Esophagus muscularis mucosa (tissue), 3 donors: ENCODE measurements around the gene EGR4.

Source experiments
- CTCF ChIP-seq, 3 experiments: fragments of 200-600 bp in 2 of 3; fragments of 450-650 bp in 1 of 3; sonication (generic) in 2 of 3; IDR thresholded peaks; one replicate each; pipeline ENCODE4 v1.5.1; 2017 to 2019; ENCODE audit warnings: antibody characterized with exemption in 3 of 3, mild to moderate bottlenecking in 2 of 3, moderate library complexity in 1 of 3
- POLR2A ChIP-seq: fragments of 450-650 bp; IDR thresholded peaks from one replicate; pipeline ENCODE4 v1.6.1; 2017; ENCODE audit warnings: antibody characterized with exemption, moderate library complexity, mild to moderate bottlenecking, low read depth
- POLR2AphosphoS5 ChIP-seq, 2 donors: sonication (generic); formaldehyde crosslinking; IDR thresholded peaks; one replicate each; pipeline ENCODE4 v1.6.1; 2017; ENCODE audit warnings: antibody characterized with exemption in 2 of 2

- TF ChIP-seq CTCF (IDR thresholded peaks at IDR 0.05) (no peak), POLR2AphosphoS5 (IDR thresholded peaks at IDR 0.05) (no peak), POLR2A (no peak)
These were observed 4.0 kb downstream of the EGR4 start for GRCh38 chr2:73289304-73289703.
